GM12878 (cell line): ENCODE data around the gene CD69. TPM values are rescaled to one million over a fixed set of nuclear protein-coding genes. Genes with fewer than 3 reads are reported as not detected.

Source experiments
- BCL11A ChIP-seq: IDR thresholded peaks from 2 replicates; pipeline ENCODE4 v1.6.1; 2011; ENCODE audit warnings: low read depth, low read length
- BRCA1 ChIP-seq: IDR thresholded peaks from 2 replicates; pipeline ENCODE4 v1.6.1; 2011; ENCODE audit warnings: low read depth, low read length, improper control_type of control experiment
- CBX5 ChIP-seq: sonication (generic); IDR thresholded peaks from 2 replicates; pipeline ENCODE4 v1.6.1; 2016; ENCODE audit warnings: low read depth, moderate library complexity, mild to moderate bottlenecking, inconsistent platforms
- CHD4 ChIP-seq: fragments of 200-600 bp; sonication (generic); IDR thresholded peaks from 2 replicates; pipeline ENCODE4 v1.6.1; 2016; ENCODE audit warnings: mild to moderate bottlenecking
- CREB1 ChIP-seq: IDR thresholded peaks from 2 replicates; pipeline ENCODE4 v1.6.1; 2012; ENCODE audit warnings: low read depth, mild to moderate bottlenecking, inconsistent platforms
- CUX1 ChIP-seq: IDR thresholded peaks from 2 replicates; pipeline ENCODE4 v1.6.1; 2012; ENCODE audit warnings: improper control_type of control experiment, low read depth, low read length; ENCODE audit not compliant: insufficient replicate concordance
- ELK1 ChIP-seq: IDR thresholded peaks from 2 replicates; pipeline ENCODE4 v1.6.1; 2012; ENCODE audit warnings: low read depth, low read length, improper control_type of control experiment
- ETV6 ChIP-seq, 2 experiments: fragments of 450-650 bp in 1 of 2; IDR thresholded peaks in 1 of 2; conservative IDR thresholded peaks in 1 of 2; 2 replicates each; pipeline ENCODE4 v1.6.1; 2014; ENCODE audit warnings: antibody characterized with exemption in 1 of 2, borderline replicate concordance in 1 of 2, low read depth in 1 of 2, mild to moderate bottlenecking in 1 of 2, moderate library complexity in 1 of 2
- HSF1 ChIP-seq: fragments of 150-350 bp; IDR thresholded peaks from 2 replicates; pipeline ENCODE4 v1.6.1; 2014; ENCODE audit warnings: mild to moderate bottlenecking, low read depth, low read length
- IRF5 ChIP-seq: fragments of 450-650 bp; IDR thresholded peaks from 2 replicates; pipeline ENCODE4 v1.6.1; 2017; ENCODE audit warnings: borderline replicate concordance
- KDM1A ChIP-seq: fragments of 200-600 bp; sonication (generic); IDR thresholded peaks from 2 replicates; pipeline ENCODE4 v1.6.1; 2016; ENCODE audit warnings: borderline replicate concordance
- NRF1 ChIP-seq: conservative IDR thresholded peaks from 2 replicates; pipeline ENCODE4 v1.6.1; 2011; ENCODE audit warnings: mild to moderate bottlenecking, low read depth, low read length, improper control_type of control experiment
- RELB ChIP-seq: fragments of 450-650 bp; IDR thresholded peaks from 2 replicates; pipeline ENCODE4 v1.6.1; 2017; ENCODE audit warnings: low read depth, mild to moderate bottlenecking, moderate library complexity
- SIN3A ChIP-seq: IDR thresholded peaks from 2 replicates; pipeline ENCODE4 v1.6.1; 2012; ENCODE audit warnings: low read depth, low read length, improper control_type of control experiment
- SREBF2 ChIP-seq: IDR thresholded peaks from 2 replicates; pipeline ENCODE4 v1.6.1; 2012; ENCODE audit warnings: mild to moderate bottlenecking, low read length
- USF2 ChIP-seq: IDR thresholded peaks from 2 replicates; pipeline ENCODE4 v1.6.1; 2011; ENCODE audit warnings: low read depth, low read length, improper control_type of control experiment, borderline replicate concordance
- YBX1 ChIP-seq: fragments of 450-650 bp; IDR thresholded peaks from 2 replicates; pipeline ENCODE4 v1.6.1; 2016; ENCODE audit warnings: antibody characterized with exemption
- ZNF384 ChIP-seq: IDR thresholded peaks from 2 replicates; pipeline ENCODE4 v1.6.1; 2012; ENCODE audit warnings: low read depth, mild to moderate bottlenecking, low read length, improper control_type of control experiment, borderline replicate concordance
- ZNF622 ChIP-seq: fragments of 450-650 bp; IDR thresholded peaks from 2 replicates; pipeline ENCODE4 v1.6.1; 2017; ENCODE audit warnings: mild to moderate bottlenecking, inconsistent platforms
- polyA plus RNA-seq, 11 experiments: library from polyadenylated mRNA; depleted of rRNA in 4 of 11; unstranded in 6 of 11; stranded (reverse) in 5 of 11; fragments of >200 nt; fragmentation: Nextera tagmentation in 4 of 11; fragmentation: Illumina TruSeq in 1 of 11; extraction: Ambion mirVana in 4 of 11; extraction: Trizol in 1 of 11; gene quantifications; 1 replicate in 1 of 11; 2 replicates in 10 of 11; pipeline versions ENCODE4 v1.2.1 to v1.2.3, GENCODE V29; 2011 to 2016; ENCODE audit warnings: inconsistent platforms in 2 of 11, missing spikeins in 2 of 11, low read depth in 1 of 11
- total RNA-seq, 4 experiments: library from RNA; depleted of rRNA in 3 of 4; stranded (reverse); fragments of >200 nt in 3 of 4; fragmentation: Illumina TruSeq in 1 of 4; extraction: Trizol in 1 of 4; gene quantifications; 2 replicates each; pipeline versions ENCODE4 v1.2.1 to v1.2.3, GENCODE V29; 2013 to 2021

Gene CD69
- total and polyA plus RNA-seq, 10 of the 15 experiments (the other 5 are each of a cell fraction or from before 2014, with no cell fraction given): 7.3 to 156 (median 15.0) TPM

- TF ChIP-seq IRF5 (peak; percentile 49; the same call in 1 of the 2 replicates), ELK1 (no peak), RELB (peak; percentile 79; the same call in 1 of the 2 replicates), SIN3A (no peak), SREBF2 (no peak), YBX1 (no peak), BCL11A (peak; percentile 98), HSF1 (no peak), ZNF622 (no peak), CBX5 (0 out of 2 replicates have a peak, but pooled peaks have one; percentile 72), CREB1 (peak; percentile 83), NRF1 (no peak), ZNF384 (peak; percentile 52; the same call in 1 of the 2 replicates), CHD4 (no peak), KDM1A (no peak), ETV6 (conservative IDR thresholded peaks at IDR 0.05 in 1 of 2, IDR thresholded peaks at IDR 0.05 in 1 of 2; ENCODE audit: borderline replicate concordance in 1 of 2, low read depth in 1 of 2) (peak in 1 of 2 experiments; percentile 85; a peak in 2 of 4 replicates), USF2 (no peak), CUX1 (peak; percentile 61), BRCA1 (no peak)
These were observed 19.0 kb downstream of the CD69 start (continued) for GRCh38 chr12:9741726-9742125.
